SK-N-SH treated with all-trans-retinoic acid at 6 μM for 48 hours (cell line): ENCODE data around the gene GOLGA8S.

ENCODE experiments used
- ATAC-seq: fragments of 200-7000 bp; cut with Tn5 transposase; 3 replicates; pipeline ENCODE4 v1.9.1; 2020; ENCODE audit warnings: mild to moderate bottlenecking, moderate library complexity
- BACH2 ChIP-seq: fragments of 250-450 bp; sonication (Bioruptor Pico); IDR thresholded peaks from 2 replicates; pipeline ENCODE4 v1.9.0; 2021; ENCODE audit warnings: mild to moderate bottlenecking, borderline replicate concordance
- CREB5 ChIP-seq: fragments of 250-450 bp; sonication (Bioruptor Pico); IDR thresholded peaks from 2 replicates; pipeline ENCODE4 v1.5.1; 2020; ENCODE audit warnings: low read depth, mild to moderate bottlenecking, moderate library complexity
- CSDC2 ChIP-seq: fragments of 250-450 bp; sonication (Bioruptor Pico); IDR thresholded peaks from 2 replicates; pipeline ENCODE4 v1.5.0; 2020; ENCODE audit warnings: mild to moderate bottlenecking, moderate library complexity
- CSRNP3 ChIP-seq: fragments of 250-450 bp; sonication (Bioruptor Pico); IDR thresholded peaks from 2 replicates; pipeline ENCODE4 v1.5.1; 2021; ENCODE audit warnings: mild to moderate bottlenecking, moderate library complexity
- ESRRG ChIP-seq: fragments of 250-450 bp; sonication (Bioruptor Pico); IDR thresholded peaks from 2 replicates; pipeline ENCODE4 v1.6.1; 2021; ENCODE audit warnings: mild to moderate bottlenecking
- ISL1 ChIP-seq: fragments of 250-450 bp; sonication (Bioruptor Pico); IDR thresholded peaks from 2 replicates; pipeline ENCODE4 v2.1.2; 2022; ENCODE audit warnings: mild to moderate bottlenecking, moderate library complexity
- PATZ1 ChIP-seq: fragments of 250-450 bp; sonication (Bioruptor Pico); IDR thresholded peaks from 2 replicates; pipeline ENCODE4 v1.8.0; 2020; ENCODE audit warnings: mild to moderate bottlenecking, moderate library complexity, borderline replicate concordance
- PPARA ChIP-seq: fragments of 250-450 bp; sonication (Bioruptor Pico); IDR thresholded peaks from 2 replicates; pipeline ENCODE4 v1.5.0; 2020; ENCODE audit warnings: mild to moderate bottlenecking, borderline replicate concordance
- TCF4 ChIP-seq: fragments of 250-450 bp; sonication (Bioruptor Pico); IDR thresholded peaks from 2 replicates; pipeline ENCODE4 v1.8.0; 2021; ENCODE audit warnings: mild to moderate bottlenecking, moderate library complexity, borderline replicate concordance
- TOX ChIP-seq: fragments of 250-450 bp; sonication (Bioruptor Pico); IDR thresholded peaks from 2 replicates; pipeline ENCODE4 v1.8.0; 2021; ENCODE audit warnings: mild to moderate bottlenecking, moderate library complexity, borderline replicate concordance
- TSHZ2 ChIP-seq: fragments of 250-450 bp; sonication (Bioruptor Pico); IDR thresholded peaks from 2 replicates; pipeline ENCODE4 v1.5.0; 2020; ENCODE audit warnings: mild to moderate bottlenecking, moderate library complexity
- ZC3H10 ChIP-seq: fragments of 250-450 bp; sonication (Bioruptor Pico); IDR thresholded peaks from 2 replicates; pipeline ENCODE4 v1.5.1; 2021; ENCODE audit warnings: mild to moderate bottlenecking, moderate library complexity
- ZFP3 ChIP-seq: fragments of 250-450 bp; sonication (Bioruptor Pico); IDR thresholded peaks from 2 replicates; pipeline ENCODE4 v1.5.0; 2020; ENCODE audit warnings: mild to moderate bottlenecking, moderate library complexity
- ZFP30 ChIP-seq: fragments of 450-650 bp; formaldehyde crosslinking; IDR thresholded peaks from 2 replicates; pipeline ENCODE4 v1.5.0; 2022; ENCODE audit warnings: mild to moderate bottlenecking, moderate library complexity
- ZNF565 ChIP-seq: fragments of 450-650 bp; formaldehyde crosslinking; conservative IDR thresholded peaks from 2 replicates; pipeline ENCODE4 v1.5.0; 2020; ENCODE audit warnings: low read depth, mild to moderate bottlenecking, moderate library complexity
- ZNF70 ChIP-seq: fragments of 450-650 bp; formaldehyde crosslinking; IDR thresholded peaks from 2 replicates; pipeline ENCODE4 v1.5.0; 2020; ENCODE audit warnings: mild to moderate bottlenecking, moderate library complexity

Gene GOLGA8S

GRCh38 chr15:23385886-23386430, 31.4 kb downstream of the GOLGA8S start:
- TF ChIP-seq ZNF70 (no peak), TOX (CRISPR knock-in tag) (no peak), BACH2 (no peak), CSDC2 (CRISPR knock-in tag) (no peak), TSHZ2 (CRISPR knock-in tag) (no peak), CSRNP3 (no peak), ZNF565 (CRISPR knock-in tag) (no peak)
- no peak for ATAC-seq

GRCh38 chr15:23387621-23388190, 33.2 kb downstream of the GOLGA8S start:
- TF ChIP-seq BACH2 (no peak), ZFP3 (CRISPR knock-in tag) (no peak), TOX (CRISPR knock-in tag) (no peak), PPARA (CRISPR knock-in tag) (no peak), ZC3H10 (CRISPR knock-in tag) (no peak), CREB5 (CRISPR knock-in tag) (no peak), ESRRG (no peak), TCF4 (CRISPR knock-in tag) (no peak), TSHZ2 (CRISPR knock-in tag) (no peak)
- ATAC-seq = no peak

GRCh38 chr15:23395030-23395692, 40.6 kb downstream of the GOLGA8S start:
- TF ChIP-seq ZNF565 (CRISPR knock-in tag) (no peak), PPARA (CRISPR knock-in tag) (no peak), ZFP30 (CRISPR knock-in tag) (no peak), CSDC2 (CRISPR knock-in tag) (no peak), TOX (CRISPR knock-in tag) (no peak), PATZ1 (CRISPR knock-in tag) (no peak), TSHZ2 (CRISPR knock-in tag) (no peak), ISL1 (no peak), ESRRG (no peak)
- no peak; the same call in 2 of the 3 replicates for ATAC-seq
